Measurements from ENCODE around the gene ANO10. TPM values are rescaled to one million over a fixed set of nuclear protein-coding genes. Genes with fewer than 3 reads are reported as not detected.
"Not testable (repeated sequence)": the region's sequence is repeated elsewhere in the genome, so short reads cannot be mapped to it uniquely, and the experiment has no call there.

ANO10 gene
- total RNA-seq, 2 experiments from 2014 or later: 19.9 TPM

- peaks cover 19% of the 10 kb centered on the region for H3K4me1 Mint-ChIP-seq
- DNase-seq: no peak
- H3K9me3 Mint-ChIP-seq: no peaks in the 10 kb centered on the region
- H3K27ac Mint-ChIP-seq: no peak overlapping the region
- H3K36me3 Mint-ChIP-seq (ENCODE audit: low read depth): no peaks in the 10 kb centered on the region
- ChIA-PET POLR2A (no interaction called here), CTCF (no interaction called here)
- H3K4me3 Mint-ChIP-seq: no peak overlapping the region
- peaks cover 4% of the 10 kb centered on the region for H3K27me3 Mint-ChIP-seq
Measured at GRCh38 chr3:43618142-43618541, 3.7 kb downstream of the ANO10 start.

GRCh38 chr3:43616034-43616433, 5.8 kb downstream of the ANO10 start:
- no peak overlapping the region for H3K4me3 Mint-ChIP-seq

GRCh38 chr3:43615133-43615532, 6.7 kb downstream of the ANO10 start:
- Mint-ChIP-seq H3K9me3 (no peaks in the 10 kb centered on the region), H3K36me3 (ENCODE audit: low read depth) (no peaks in the 10 kb centered on the region), H3K4me1 (peaks cover 2% of the 10 kb centered on the region), H3K27ac (no peak overlapping the region), H3K27me3 (peaks cover 2% of the 10 kb centered on the region), H3K4me3 (no peak overlapping the region)
- ChIA-PET POLR2A (no interaction called here), CTCF (no interaction called here)
- no peak for DNase-seq

More at GRCh38 chr3:43616034-43616433, 5.8 kb downstream of the ANO10 start:
- Mint-ChIP-seq H3K27me3 (peaks cover 3% of the 10 kb centered on the region), H3K36me3 (ENCODE audit: low read depth) (no peaks in the 10 kb centered on the region), H3K9me3 (no peaks in the 10 kb centered on the region), H3K4me1 (peaks cover 6% of the 10 kb centered on the region), H3K27ac (no peak overlapping the region)
- ChIA-PET POLR2A (no interaction called here), CTCF (no interaction called here)
- no peak for DNase-seq

GRCh38 chr3:43613976-43614375, 7.8 kb downstream of the ANO10 start:
- Mint-ChIP-seq H3K27me3 (no peaks in the 10 kb centered on the region), H3K4me3 (no peak overlapping the region), H3K27ac (no peak overlapping the region), H3K36me3 (ENCODE audit: low read depth) (no peaks in the 10 kb centered on the region), H3K9me3 (no peaks in the 10 kb centered on the region), H3K4me1 (no peaks in the 10 kb centered on the region)
- CTCF ChIA-PET: no interaction called here
- POLR2A ChIA-PET: no interaction called here
- DNase-seq: no peak

- Mint-ChIP-seq H3K27me3 (no peaks in the 10 kb centered on the region), H3K27ac (no peak overlapping the region), H3K9me3 (no peaks in the 10 kb centered on the region), H3K4me3 (no peak overlapping the region), H3K4me1 (no peaks in the 10 kb centered on the region), H3K36me3 (ENCODE audit: low read depth) (no peaks in the 10 kb centered on the region)
- POLR2A ChIA-PET: no interaction called here
- DNase-seq: no peak
- CTCF ChIA-PET: no interaction called here
Measured at GRCh38 chr3:43612419-43612818, 9.4 kb downstream of the ANO10 start.

GRCh38 chr3:43609406-43609805, 12.4 kb downstream of the ANO10 start:
- ChIA-PET CTCF (no interaction called here), POLR2A (no interaction called here)
- no peaks in the 10 kb centered on the region for H3K27me3 Mint-ChIP-seq
- H3K9me3 Mint-ChIP-seq: no peaks in the 10 kb centered on the region
- H3K4me1 Mint-ChIP-seq: no peaks in the 10 kb centered on the region
- DNase-seq: no peak
- peaks cover 10% of the 10 kb centered on the region for H3K36me3 Mint-ChIP-seq (ENCODE audit: low read depth)
- no peak overlapping the region for H3K27ac Mint-ChIP-seq
- H3K4me3 Mint-ChIP-seq: no peak overlapping the region

GRCh38 chr3:43608751-43609150, 13.1 kb downstream of the ANO10 start:
- Mint-ChIP-seq H3K4me1 (no peaks in the 10 kb centered on the region), H3K36me3 (ENCODE audit: low read depth) (peaks cover 11% of the 10 kb centered on the region), H3K27me3 (no peaks in the 10 kb centered on the region), H3K9me3 (no peaks in the 10 kb centered on the region), H3K27ac (no peak overlapping the region), H3K4me3 (no peak overlapping the region)
- DNase-seq: no peak
- ChIA-PET POLR2A (no interaction called here), CTCF (interaction anchor here (0.6 kb wide), 1 partner anchor 25 kb away, joined by 4 read pairs; no protein-coding TSS in a partner anchor)

GRCh38 chr3:43606284-43606683, 15.5 kb downstream of the ANO10 start:
- no peak for DNase-seq
- H3K4me3 Mint-ChIP-seq: no peak overlapping the region
- H3K36me3 Mint-ChIP-seq (ENCODE audit: low read depth): peaks cover 24% of the 10 kb centered on the region
- H3K27me3 Mint-ChIP-seq: no peaks in the 10 kb centered on the region
- ChIA-PET POLR2A (interaction anchor here (1.4 kb wide), 1 partner anchor 16 kb away, joined by 3 read pairs; the partner anchor contains the start of gene ANO10), CTCF (no interaction called here)
- no peaks in the 10 kb centered on the region for H3K9me3 Mint-ChIP-seq
- H3K4me1 Mint-ChIP-seq: no peaks in the 10 kb centered on the region
- H3K27ac Mint-ChIP-seq: no peak overlapping the region

GRCh38 chr3:43599959-43600358, 21.9 kb downstream of the ANO10 start:
- H3K36me3 Mint-ChIP-seq (ENCODE audit: low read depth): peaks cover 35% of the 10 kb centered on the region
- H3K4me1 Mint-ChIP-seq, H3K4me3 Mint-ChIP-seq, POLR2A ChIA-PET, DNase-seq, H3K27me3 Mint-ChIP-seq, CTCF ChIA-PET, H3K9me3 Mint-ChIP-seq, H3K27ac Mint-ChIP-seq: not testable (repeated sequence)

GRCh38 chr3:43597961-43598360, 23.9 kb downstream of the ANO10 start:
- no peak overlapping the region for H3K4me3 Mint-ChIP-seq
- no peaks in the 10 kb centered on the region for H3K4me1 Mint-ChIP-seq
- CTCF ChIA-PET: no interaction called here
- peaks cover 38% of the 10 kb centered on the region for H3K36me3 Mint-ChIP-seq (ENCODE audit: low read depth)
- H3K27me3 Mint-ChIP-seq: no peaks in the 10 kb centered on the region
- POLR2A ChIA-PET: no interaction called here
- DNase-seq: no peak
- no peak overlapping the region for H3K27ac Mint-ChIP-seq
- peaks cover 11% of the 10 kb centered on the region for H3K9me3 Mint-ChIP-seq

GRCh38 chr3:43596178-43596577, 25.6 kb downstream of the ANO10 start:
- H3K4me3 Mint-ChIP-seq, DNase-seq, POLR2A ChIA-PET, H3K27me3 Mint-ChIP-seq, H3K27ac Mint-ChIP-seq, H3K4me1 Mint-ChIP-seq, CTCF ChIA-PET: not testable (repeated sequence)
- peaks cover 42% of the 10 kb centered on the region for H3K36me3 Mint-ChIP-seq (ENCODE audit: low read depth)
- H3K9me3 Mint-ChIP-seq: peaks cover 11% of the 10 kb centered on the region

- H3K4me1 Mint-ChIP-seq, DNase-seq, H3K27ac Mint-ChIP-seq, CTCF ChIA-PET, POLR2A ChIA-PET, H3K27me3 Mint-ChIP-seq, H3K4me3 Mint-ChIP-seq: not testable (repeated sequence)
- Mint-ChIP-seq H3K36me3 (ENCODE audit: low read depth) (peaks cover 48% of the 10 kb centered on the region), H3K9me3 (peaks cover 12% of the 10 kb centered on the region)
Measured at GRCh38 chr3:43595280-43595679, 26.5 kb downstream of the ANO10 start.

- H3K27me3 Mint-ChIP-seq, POLR2A ChIA-PET, H3K4me3 Mint-ChIP-seq, DNase-seq, H3K27ac Mint-ChIP-seq, H3K4me1 Mint-ChIP-seq, CTCF ChIA-PET: not testable (repeated sequence)
- peaks cover 50% of the 10 kb centered on the region for H3K36me3 Mint-ChIP-seq (ENCODE audit: low read depth)
- peaks cover 12% of the 10 kb centered on the region for H3K9me3 Mint-ChIP-seq
Measured at GRCh38 chr3:43593588-43593987, 28.2 kb downstream of the ANO10 start.

- peaks cover 12% of the 10 kb centered on the region for H3K9me3 Mint-ChIP-seq
- H3K27ac Mint-ChIP-seq, H3K4me3 Mint-ChIP-seq, CTCF ChIA-PET, H3K27me3 Mint-ChIP-seq, POLR2A ChIA-PET, H3K4me1 Mint-ChIP-seq, DNase-seq: not testable (repeated sequence)
- H3K36me3 Mint-ChIP-seq (ENCODE audit: low read depth): peaks cover 46% of the 10 kb centered on the region
Measured at GRCh38 chr3:43591866-43592265, 29.9 kb downstream of the ANO10 start.

- H3K4me1 Mint-ChIP-seq: peaks cover 11% of the 10 kb centered on the region
- peaks cover 5% of the 10 kb centered on the region for H3K9me3 Mint-ChIP-seq
- ChIA-PET CTCF (no interaction called here), POLR2A (no interaction called here)
- peaks cover 17% of the 10 kb centered on the region for H3K36me3 Mint-ChIP-seq (ENCODE audit: low read depth)
- H3K27ac Mint-ChIP-seq: no peak overlapping the region
- H3K27me3 Mint-ChIP-seq: no peaks in the 10 kb centered on the region
- no peak overlapping the region for H3K4me3 Mint-ChIP-seq
- no peak for DNase-seq
Measured at GRCh38 chr3:43587303-43587702, 34.5 kb downstream of the ANO10 start.
